ENCODE results near the gene GDF15. TPM values are rescaled to one million over a fixed set of nuclear protein-coding genes. Genes with fewer than 3 reads are reported as not detected.

Gene GDF15
- total RNA-seq, 4 donors from 2014 or later = 0.41 to 13.1 (median 1.6) TPM

GRCh38 chr19:18406749-18407148, 20.8 kb downstream of the GDF15 start:
- intact Hi-C loops (cut with DNase I; ENCODE audit: low total_unique reads) = no loop called here
- Histone ChIP-seq H3K27me3 (no peaks in the 10 kb centered on the region), H3K4me3 (no peak overlapping the region), H3K9me3 (no peaks in the 10 kb centered on the region), H3K36me3 (no peaks in the 10 kb centered on the region), H3K27ac (no peak overlapping the region), H3K4me1 (no peaks in the 10 kb centered on the region)
- no peak for DNase-seq
- no peak for TF ChIP-seq POLR2A (IDR thresholded peaks at IDR 0.05)
- TF ChIP-seq CTCF (IDR thresholded peaks at IDR 0.05) = no peak

GRCh38 chr19:18408053-18408476, 22.1 kb downstream of the GDF15 start:
- no peak for DNase-seq
- H3K27ac ChIP-seq = no peak overlapping the region
- intact Hi-C loops (cut with DNase I; ENCODE audit: low total_unique reads) = no loop called here
- H3K4me3 ChIP-seq = no peak overlapping the region
- H3K4me1 ChIP-seq = no peaks in the 10 kb centered on the region
- peak in 1 of 4 experiments; percentile 11 for TF ChIP-seq CTCF (IDR thresholded peaks at IDR 0.05)
- no peak for TF ChIP-seq POLR2A (IDR thresholded peaks at IDR 0.05)
- H3K9me3 ChIP-seq = no peaks in the 10 kb centered on the region
- no peaks in the 10 kb centered on the region for H3K27me3 ChIP-seq
- no peaks in the 10 kb centered on the region for H3K36me3 ChIP-seq

GRCh38 chr19:18412610-18413239, 26.8 kb downstream of the GDF15 start:
- H3K36me3 ChIP-seq = no peaks in the 10 kb centered on the region
- peaks cover 0 to 14% of the 10 kb centered on the region in 2 donors for H3K4me1 ChIP-seq
- H3K27ac ChIP-seq = no peak overlapping the region
- H3K4me3 ChIP-seq = no peak overlapping the region
- TF ChIP-seq CTCF (IDR thresholded peaks at IDR 0.05) (no peak), POLR2A (IDR thresholded peaks at IDR 0.05) (no peak)
- DNase-seq = no peak
- intact Hi-C loops (cut with DNase I; ENCODE audit: low total_unique reads) = loop anchor here (10.0 kb wide), 1 partner anchor 68 kb away; the partner anchor contains the start of gene PGPEP1
- H3K9me3 ChIP-seq = no peaks in the 10 kb centered on the region
- no peaks in the 10 kb centered on the region for H3K27me3 ChIP-seq

- Histone ChIP-seq H3K9me3 (no peaks in the 10 kb centered on the region), H3K4me3 (peak overlapping the region; percentile 21 to 46), H3K27ac (peak overlapping the region; percentile 90 to 93), H3K36me3 (no peaks in the 10 kb centered on the region), H3K27me3 (no peaks in the 10 kb centered on the region), H3K4me1 (peaks cover 0 to 20% of the 10 kb centered on the region in 2 donors)
- TF ChIP-seq POLR2A (IDR thresholded peaks at IDR 0.05) = no peak
- no peak for TF ChIP-seq CTCF (IDR thresholded peaks at IDR 0.05)
- intact Hi-C loops (cut with DNase I; ENCODE audit: low total_unique reads) = loop anchor here (10.0 kb wide), 1 partner anchor 70 kb away; the partner anchor contains the start of gene PGPEP1
- peak; percentile 55 to 60 for DNase-seq
Observed at GRCh38 chr19:18414504-18415177, 28.7 kb downstream of the GDF15 start.

Measured in uterus (tissue), 4 donors.